Rectal smooth muscle tissue (tissue), 1 donor: ENCODE results near the gene PDZD2.

Experiments
- H3K27ac ChIP-seq: one replicate; pipeline ENCODE4 v1.7.0; 2013; ENCODE audit warnings: low read depth, low read length, inconsistent platforms
- H3K27me3 ChIP-seq: one replicate; pipeline ENCODE4 v1.7.0; 2013; ENCODE audit warnings: low read length; ENCODE audit not compliant: control insufficient read depth, insufficient read depth
- H3K36me3 ChIP-seq: one replicate; pipeline ENCODE4 v1.7.0; 2013; ENCODE audit warnings: low read length; ENCODE audit not compliant: control insufficient read depth, insufficient read depth
- H3K4me1 ChIP-seq: one replicate; pipeline ENCODE4 v1.7.0; 2013; ENCODE audit warnings: low read length; ENCODE audit not compliant: control insufficient read depth, insufficient read depth
- H3K4me3 ChIP-seq: one replicate; pipeline ENCODE4 v1.7.0; 2013; ENCODE audit warnings: low read length
- H3K9ac ChIP-seq: one replicate; pipeline ENCODE4 v1.7.0; 2013; ENCODE audit warnings: low read length

The PDZD2 gene

GRCh38 chr5:31833710-31834109 is 194.8 kb downstream of the PDZD2 start:
- Histone ChIP-seq H3K4me3 (no peak overlapping the region), H3K4me1 (no peaks in the 10 kb centered on the region), H3K27ac (no peak overlapping the region), H3K36me3 (no peaks in the 10 kb centered on the region), H3K9ac (no peak overlapping the region), H3K27me3 (no peaks in the 10 kb centered on the region)

GRCh38 chr5:31844622-31845345 is 205.9 kb downstream of the PDZD2 start:
- no peaks in the 10 kb centered on the region for H3K4me1 ChIP-seq
- H3K36me3 ChIP-seq = no peaks in the 10 kb centered on the region
- no peak overlapping the region for H3K4me3 ChIP-seq
- H3K27ac ChIP-seq = no peak overlapping the region
- H3K9ac ChIP-seq = no peak overlapping the region
- no peaks in the 10 kb centered on the region for H3K27me3 ChIP-seq

GRCh38 chr5:31845361-31845760 is 206.4 kb downstream of the PDZD2 start:
- no peaks in the 10 kb centered on the region for H3K36me3 ChIP-seq
- no peaks in the 10 kb centered on the region for H3K27me3 ChIP-seq
- no peak overlapping the region for H3K27ac ChIP-seq
- no peaks in the 10 kb centered on the region for H3K4me1 ChIP-seq
- H3K4me3 ChIP-seq = no peak overlapping the region
- H3K9ac ChIP-seq = no peak overlapping the region

- no peak overlapping the region for H3K9ac ChIP-seq
Observed at GRCh38 chr5:31846934-31847333, 208.0 kb downstream of the PDZD2 start.

GRCh38 chr5:31847354-31847753 is 208.4 kb downstream of the PDZD2 start:
- no peaks in the 10 kb centered on the region for H3K4me1 ChIP-seq
- no peak overlapping the region for H3K27ac ChIP-seq
- no peak overlapping the region for H3K4me3 ChIP-seq
- H3K27me3 ChIP-seq = no peaks in the 10 kb centered on the region
- H3K36me3 ChIP-seq = no peaks in the 10 kb centered on the region
- no peak overlapping the region for H3K9ac ChIP-seq

More at GRCh38 chr5:31846934-31847333, 208.0 kb downstream of the PDZD2 start:
- Histone ChIP-seq H3K4me3 (no peak overlapping the region), H3K27me3 (no peaks in the 10 kb centered on the region), H3K27ac (no peak overlapping the region), H3K36me3 (no peaks in the 10 kb centered on the region), H3K4me1 (no peaks in the 10 kb centered on the region)

- no peak overlapping the region for H3K4me3 ChIP-seq
- H3K27me3 ChIP-seq = peaks cover 9% of the 10 kb centered on the region
- H3K9ac ChIP-seq = no peak overlapping the region
- H3K27ac ChIP-seq = no peak overlapping the region
- no peaks in the 10 kb centered on the region for H3K36me3 ChIP-seq
- no peaks in the 10 kb centered on the region for H3K4me1 ChIP-seq
Observed at GRCh38 chr5:31850981-31851689, 212.2 kb downstream of the PDZD2 start.

- Histone ChIP-seq H3K9ac (no peak overlapping the region), H3K27ac (no peak overlapping the region), H3K27me3 (peaks cover 9% of the 10 kb centered on the region), H3K4me3 (no peak overlapping the region), H3K36me3 (no peaks in the 10 kb centered on the region), H3K4me1 (no peaks in the 10 kb centered on the region)
Observed at GRCh38 chr5:31853398-31854135, 214.6 kb downstream of the PDZD2 start.

GRCh38 chr5:31854181-31855133 is 215.5 kb downstream of the PDZD2 start:
- Histone ChIP-seq H3K36me3 (no peaks in the 10 kb centered on the region), H3K4me3 (peak overlapping the region; percentile 71), H3K27me3 (peaks cover 9% of the 10 kb centered on the region), H3K9ac (no peak overlapping the region), H3K27ac (peak overlapping the region; percentile 31), H3K4me1 (no peaks in the 10 kb centered on the region)

- Histone ChIP-seq H3K4me1 (no peaks in the 10 kb centered on the region), H3K4me3 (peak overlapping the region; percentile 71), H3K36me3 (no peaks in the 10 kb centered on the region), H3K9ac (no peak overlapping the region), H3K27me3 (peaks cover 9% of the 10 kb centered on the region), H3K27ac (peak overlapping the region; percentile 31)
Observed at GRCh38 chr5:31855134-31856040, 216.5 kb downstream of the PDZD2 start.

- Histone ChIP-seq H3K27me3 (peaks cover 7% of the 10 kb centered on the region), H3K4me3 (no peak overlapping the region), H3K36me3 (no peaks in the 10 kb centered on the region), H3K9ac (no peak overlapping the region), H3K27ac (no peak overlapping the region), H3K4me1 (no peaks in the 10 kb centered on the region)
Observed at GRCh38 chr5:31859096-31859495, 220.2 kb downstream of the PDZD2 start.

GRCh38 chr5:31860278-31860677 is 221.3 kb downstream of the PDZD2 start:
- Histone ChIP-seq H3K27me3 (peaks cover 2% of the 10 kb centered on the region), H3K9ac (no peak overlapping the region), H3K4me3 (no peak overlapping the region), H3K36me3 (no peaks in the 10 kb centered on the region), H3K4me1 (no peaks in the 10 kb centered on the region), H3K27ac (no peak overlapping the region)
